HTR-8/SVneo (cell line): Measurements from ENCODE around the gene CYTH2.

Experiments used
- DNase-seq: peaks from one replicate; pipeline ENCODE4 v3.0.0; 2011; ENCODE audit warnings: low spot score, mixed read lengths; ENCODE audit not compliant: insufficient read length
- FAIRE-seq: peaks from 2 replicates; lab custom pipeline; 2011; peaks lifted over from hg19 to GRCh38; lab: Jason Lieb, UNC

CYTH2 gene

GRCh38 chr19:48491793-48492123, 22.6 kb downstream of the CYTH2 start:
- FAIRE-seq (no peak), DNase-seq (no peak)

GRCh38 chr19:48492925-48493717, 24.0 kb downstream of the CYTH2 start:
- no peak for FAIRE-seq

GRCh38 chr19:48493718-48494401, 24.7 kb downstream of the CYTH2 start:
- FAIRE-seq: no peak
- DNase-seq: no peak

More at GRCh38 chr19:48492925-48493717, 24.0 kb downstream of the CYTH2 start:
- DNase-seq: peak; percentile 94

GRCh38 chr19:48495396-48495795, 26.2 kb downstream of the CYTH2 start:
- FAIRE-seq: no peak
- no peak for DNase-seq

GRCh38 chr19:48496959-48497727, 28.0 kb downstream of the CYTH2 start:
- FAIRE-seq: no peak
- DNase-seq: no peak

GRCh38 chr19:48497728-48498594, 28.8 kb downstream of the CYTH2 start:
- DNase-seq: no peak
- no peak for FAIRE-seq

- DNase-seq (no peak), FAIRE-seq (no peak)
Measured at GRCh38 chr19:48498595-48499311, 29.6 kb downstream of the CYTH2 start.

GRCh38 chr19:48499316-48500090, 30.3 kb downstream of the CYTH2 start:
- FAIRE-seq (no peak), DNase-seq (no peak)

GRCh38 chr19:48500830-48501493, 31.8 kb downstream of the CYTH2 start:
- no peak for FAIRE-seq
- no peak for DNase-seq

GRCh38 chr19:48501494-48502349, 32.6 kb downstream of the CYTH2 start:
- DNase-seq: no peak
- FAIRE-seq: peak; percentile 54

- FAIRE-seq: peak; percentile 52
- DNase-seq: no peak
Measured at GRCh38 chr19:48502350-48503018, 33.3 kb downstream of the CYTH2 start.

GRCh38 chr19:48506138-48506733, 37.1 kb downstream of the CYTH2 start:
- DNase-seq: no peak
- FAIRE-seq: no peak

GRCh38 chr19:48507911-48508439, 38.8 kb downstream of the CYTH2 start:
- DNase-seq (no peak), FAIRE-seq (no peak)

GRCh38 chr19:48508729-48509411, 39.7 kb downstream of the CYTH2 start:
- no peak for FAIRE-seq

GRCh38 chr19:48509467-48510194, 40.5 kb downstream of the CYTH2 start:
- no peak for DNase-seq
- FAIRE-seq: no peak

More at GRCh38 chr19:48508729-48509411, 39.7 kb downstream of the CYTH2 start:
- DNase-seq: no peak
